Occipital lobe (tissue), 3 donors: Measurements from ENCODE around the gene ELL3. TPM values are rescaled to one million over a fixed set of nuclear protein-coding genes. Genes with fewer than 3 reads are reported as not detected.
"Not testable (repeated sequence)": the region's sequence is repeated elsewhere in the genome, so short reads cannot be mapped to it uniquely, and the experiment has no call there.

Experiments
- DNase-seq: peaks from one replicate; lab custom pipeline; 2025; lab: John Stamatoyannopoulos, UW
- small RNA-seq: library from RNA; depleted of rRNA; stranded (forward); fragments of <200 nt; gene quantifications from one replicate; pipeline ENCODE3, GENCODE V24; 2014
- total RNA-seq: library from RNA; depleted of rRNA; stranded (reverse); fragments of >200 nt; gene quantifications from one replicate; pipeline ENCODE4 v1.2.3, GENCODE V29; 2014

The ELL3 gene
- total RNA-seq, 1 donor from 2014 or later: 3.0 TPM

DNA sequence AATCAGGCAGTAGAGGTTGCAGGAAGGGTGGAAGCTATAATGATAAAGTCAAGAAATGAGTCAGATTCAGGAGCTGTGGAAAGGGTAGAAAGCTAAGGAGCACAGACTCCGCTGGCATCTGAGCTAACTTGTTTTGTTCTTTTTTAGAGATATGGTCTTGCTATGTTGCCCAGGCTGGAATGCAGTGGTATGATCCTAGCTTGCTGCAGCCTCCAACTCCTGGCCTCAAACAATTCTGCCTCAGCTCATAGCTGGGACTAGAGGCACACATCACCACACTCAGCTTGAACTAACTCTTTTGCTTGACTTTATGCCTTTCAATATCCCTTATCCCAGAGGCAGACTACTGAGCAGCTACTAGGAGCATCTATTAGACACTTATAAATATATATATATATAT, 50.5 kb downstream of the ELL3 start:
- DNase-seq: not testable (repeated sequence)

DNA sequence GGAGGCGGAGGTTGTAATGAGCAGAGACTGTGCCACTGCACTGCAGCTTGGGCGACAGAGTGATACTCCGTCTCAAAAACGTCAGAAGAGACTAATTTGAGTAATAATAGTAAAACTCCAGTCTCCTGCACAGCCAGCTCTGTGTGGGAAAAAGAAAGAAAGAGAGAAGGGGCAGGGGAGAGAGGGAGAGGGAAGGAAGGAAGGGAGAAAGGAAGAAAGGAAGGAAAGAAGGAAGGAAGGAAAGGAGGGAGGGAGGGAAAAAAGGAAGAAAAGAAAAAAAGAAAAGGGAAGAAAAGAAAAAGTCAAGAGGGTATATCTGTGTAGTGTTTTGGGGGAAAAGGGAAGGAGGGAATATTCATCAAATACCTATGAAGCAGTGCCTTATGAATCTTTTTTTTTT, 53.6 kb downstream of the ELL3 start:
- DNase-seq: no peak

Small RNAs within 50 kb of the gene (small RNA-seq; reads per million reads assigned to genes)
- gene MIR1282: not detected
- not detected for gene RNU6-354P

Other genes starting within 250 kb of the ELL3 start
- gene PPIP5K1, start 186.8 kb downstream of the ELL3 start, total RNA-seq: 21.8 TPM
- gene CKMT1B, start 182.9 kb downstream of the ELL3 start, total RNA-seq: 6.7 TPM
- gene STRC, start 158.2 kb downstream of the ELL3 start, total RNA-seq: 0.47 TPM
- 4.2 TPM for gene CATSPER2, start 128.1 kb downstream of the ELL3 start, total RNA-seq
- gene CKMT1A, start 83.1 kb downstream of the ELL3 start, total RNA-seq: 5.6 TPM
- 34.3 TPM for gene PDIA3, start 30.5 kb downstream of the ELL3 start, total RNA-seq
- 37.1 TPM for gene SERF2, start 15.4 kb upstream of the ELL3 start, total RNA-seq
- gene SERINC4, start 23.3 kb upstream of the ELL3 start, total RNA-seq: not detected
- gene HYPK, start 23.6 kb upstream of the ELL3 start, total RNA-seq: 7.0 TPM
- 24.0 TPM for gene MFAP1, start 47.7 kb upstream of the ELL3 start, total RNA-seq
- 20.3 TPM for gene WDR76, start 50.0 kb upstream of the ELL3 start, total RNA-seq